MCF 10A (cell line): Measurements from ENCODE around the gene MCUR1. TPM values are rescaled to one million over a fixed set of nuclear protein-coding genes. Genes with fewer than 3 reads are reported as not detected.

Experiments used
- BruUV-seq: library from RNA; stranded (reverse); fragments of 400-500 nt; replicated peaks from 2 replicates; lab custom pipeline; 2021; lab: Mats Ljungman, UMichigan
- CTCF ChIA-PET: fragments of 300-600 bp; sonication (Branson Sonifier 250); formaldehyde crosslinking; extraction: SDS; loops from one replicate; lab custom pipeline; 2021; ENCODE audit warnings: antibody characterized with exemption, inconsistent platforms; lab: Yijun Ruan, JAX
- POLR2A ChIA-PET: fragments of 300-600, 350-650 bp; sonication (Branson Sonifier 250); formaldehyde crosslinking; extraction: SDS; loops from one replicate; lab custom pipeline; 2020; ENCODE audit warnings: antibody characterized with exemption, inconsistent platforms; lab: Yijun Ruan, JAX
- DNase-seq: peaks from one replicate; pipeline ENCODE4 v3.0.0-alpha.2; 2018; ENCODE audit not compliant: unreplicated experiment
- H3K27ac Mint-ChIP-seq: one replicate; pipeline ENCODE4 v1.8.0; 2022; ENCODE audit warnings: mild to moderate bottlenecking, low read depth, mixed read lengths; ENCODE audit not compliant: unreplicated experiment
- H3K27me3 Mint-ChIP-seq: one replicate; pipeline ENCODE4 v1.8.0; 2022; ENCODE audit warnings: mixed read lengths; ENCODE audit not compliant: insufficient read depth, unreplicated experiment
- H3K36me3 Mint-ChIP-seq: one replicate; pipeline ENCODE4 v1.8.0; 2022; ENCODE audit warnings: mild to moderate bottlenecking, moderate library complexity, mixed read lengths; ENCODE audit not compliant: insufficient read depth, unreplicated experiment
- H3K4me1 Mint-ChIP-seq: one replicate; pipeline ENCODE4 v1.8.0; 2022; ENCODE audit warnings: mixed read lengths; ENCODE audit not compliant: insufficient read depth, unreplicated experiment
- H3K4me3 Mint-ChIP-seq: one replicate; pipeline ENCODE4 v1.8.0; 2022; ENCODE audit warnings: mild to moderate bottlenecking, moderate library complexity, mixed read lengths; ENCODE audit not compliant: unreplicated experiment
- H3K9me3 Mint-ChIP-seq: one replicate; pipeline ENCODE4 v1.8.0; 2022; ENCODE audit warnings: mixed read lengths; ENCODE audit not compliant: unreplicated experiment
- CTCF ChIP-seq: fragments of 200-600 bp; IDR thresholded peaks from one replicate; pipeline ENCODE4 v1.8.0; 2022; ENCODE audit warnings: antibody characterized with exemption, mild to moderate bottlenecking; ENCODE audit not compliant: unreplicated experiment
- intact Hi-C: fragments of 100-400 bp; cut with micrococcal nuclease; formaldehyde crosslinking; loops from 2 replicates; pipeline ENCODE4 v1.14.1; 2022
- total RNA-seq: library from RNA; stranded (reverse); gene quantifications from 2 replicates; pipeline ENCODE4 v1.2.3, GENCODE V29; 2022

The MCUR1 gene
- total RNA-seq, 1 experiment from 2014 or later, result 30.4 TPM

DNA sequence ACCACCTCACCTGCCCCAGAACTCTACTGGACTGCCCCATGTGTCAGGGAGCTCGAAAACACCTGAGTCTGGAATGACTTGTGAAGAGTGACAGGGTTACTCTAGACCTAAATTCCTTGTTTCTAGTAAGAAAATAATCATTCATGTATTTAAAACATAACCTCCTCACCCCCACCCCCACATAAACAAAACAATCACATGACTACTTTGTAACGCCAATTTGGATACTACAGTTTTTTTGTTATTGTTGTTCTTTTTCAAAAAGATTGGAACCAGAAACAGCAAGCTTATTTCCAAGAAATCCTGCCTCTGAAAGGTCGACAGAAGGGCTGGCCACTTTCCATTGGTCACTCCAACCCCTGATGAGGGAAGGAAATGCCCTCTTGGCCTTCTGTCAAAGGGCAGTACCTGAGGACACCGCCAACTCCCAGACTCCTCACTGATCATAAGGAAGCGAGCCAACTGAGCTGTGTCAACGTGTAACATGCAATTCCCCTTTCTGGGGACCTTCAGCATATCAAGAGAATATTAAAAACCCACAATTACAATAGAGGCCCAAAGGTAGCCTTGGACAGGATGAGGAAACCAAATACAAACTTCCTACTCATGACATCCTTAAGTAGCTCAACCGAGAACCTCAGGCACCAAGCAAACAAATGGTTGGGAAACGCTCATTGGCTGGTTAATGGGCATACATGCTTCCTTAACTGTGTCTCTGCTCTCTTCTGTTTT, 2.6 kb downstream of the MCUR1 start:
- no peaks in the 10 kb centered on the region for H3K27me3 Mint-ChIP-seq
- no peaks in the 10 kb centered on the region for H3K9me3 Mint-ChIP-seq
- TF ChIP-seq CTCF, result no peak
- no peak for DNase-seq
- H3K4me3 Mint-ChIP-seq, result no peak overlapping the region
- H3K36me3 Mint-ChIP-seq, result peaks cover 5% of the 10 kb centered on the region
- ChIA-PET CTCF (interaction anchor here (0.6 to 1.5 kb wide), 11 partner anchors 10 to 261 kb away, joined by 3 to 7 read pairs (median 3); partner anchors contain the start of gene SIRT5), POLR2A (interaction anchor here (0.8 to 3.1 kb wide), 6 partner anchors 78 to 363 kb away, joined by 3 to 18 read pairs (median 4); partner anchors contain the start of gene RANBP9)
- H3K27ac Mint-ChIP-seq, result peak overlapping the region; percentile 66
- intact Hi-C loops, result no loop called here
- BruUV-seq, result no TSS peak
- H3K4me1 Mint-ChIP-seq, result peaks cover 35% of the 10 kb centered on the region

DNA sequence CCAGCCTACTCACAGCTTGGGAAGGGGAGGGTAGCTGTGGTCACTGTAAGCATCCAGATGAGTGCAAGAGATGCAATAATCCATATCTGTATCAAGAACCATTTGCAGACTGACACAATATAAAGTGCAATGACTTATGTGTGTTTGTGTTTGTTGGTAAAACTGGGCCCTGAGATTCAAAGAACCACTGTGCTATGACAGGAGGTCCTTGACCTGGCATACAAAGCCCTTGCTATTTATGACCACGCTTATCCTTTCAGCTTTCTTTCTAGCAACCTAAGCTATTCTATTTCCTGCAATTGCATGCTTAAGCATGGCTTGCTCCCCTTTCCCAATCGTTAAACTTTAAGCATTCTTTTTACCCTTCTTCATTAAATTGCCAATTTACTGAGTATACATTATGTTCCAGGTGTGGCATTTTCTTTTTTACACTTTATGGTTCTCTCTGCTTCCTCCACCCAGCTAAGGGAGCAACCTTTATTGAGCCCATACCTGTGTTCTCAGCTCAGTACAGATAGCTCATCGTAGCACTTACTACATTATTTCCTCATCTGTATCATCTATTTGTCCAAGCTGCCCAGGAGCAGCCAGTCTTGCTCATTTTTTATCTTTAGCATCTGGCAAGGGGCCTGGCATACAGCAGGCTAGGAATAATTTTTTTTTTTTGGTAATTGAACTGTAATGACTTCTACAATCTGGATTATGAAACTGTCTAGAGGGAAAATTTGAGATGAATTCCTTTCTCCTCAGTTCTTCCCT, 3.5 kb downstream of the MCUR1 start:
- BruUV-seq, result no TSS peak
- Mint-ChIP-seq H3K4me1 (peaks cover 35% of the 10 kb centered on the region), H3K36me3 (peaks cover 11% of the 10 kb centered on the region), H3K9me3 (no peaks in the 10 kb centered on the region), H3K27me3 (no peaks in the 10 kb centered on the region), H3K4me3 (no peak overlapping the region), H3K27ac (peak overlapping the region; percentile 66)
- no peak for DNase-seq
- no peak for TF ChIP-seq CTCF
- CTCF ChIA-PET, result interaction anchor here (0.6 to 1.5 kb wide), 10 partner anchors 11 to 282 kb away, joined by 3 to 7 read pairs (median 3); no protein-coding TSS in a partner anchor
- intact Hi-C loops, result no loop called here
- POLR2A ChIA-PET, result interaction anchor here (0.7 to 3.1 kb wide), 6 partner anchors 77 to 339 kb away, joined by 3 to 18 read pairs (median 4); partner anchors contain the start of genes NOL7 and RANBP9

DNA sequence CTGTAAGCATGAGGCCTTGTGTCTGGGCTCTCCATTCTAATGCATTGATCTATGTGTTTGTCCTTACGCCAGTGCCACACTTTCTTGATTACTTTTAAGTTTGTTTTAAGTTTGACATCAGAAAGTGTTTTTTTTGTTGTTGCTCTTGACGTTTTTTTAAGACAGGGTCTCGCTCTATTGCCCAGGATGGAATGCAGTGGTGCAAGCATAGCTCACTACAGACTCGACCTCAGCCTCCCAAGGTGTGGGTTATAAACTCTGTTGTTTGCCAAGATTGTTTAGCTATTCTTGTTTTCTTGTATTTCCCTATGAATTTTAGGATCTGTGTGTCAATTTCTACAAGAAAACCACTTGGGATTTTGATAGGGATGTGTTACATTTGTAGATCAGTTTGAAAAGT, 5.6 kb downstream of the MCUR1 start:
- no peak for DNase-seq
- ChIA-PET POLR2A (interaction anchor here (0.7 to 0.8 kb wide), 2 partner anchors 45 to 254 kb away, joined by 4 to 5 read pairs; no protein-coding TSS in a partner anchor), CTCF (interaction anchor here (0.6 to 2.3 kb wide), 5 partner anchors 13 to 258 kb away, joined by 3 to 8 read pairs (median 4); no protein-coding TSS in a partner anchor)
- Mint-ChIP-seq H3K27ac (no peak overlapping the region), H3K4me3 (no peak overlapping the region), H3K4me1 (peaks cover 27% of the 10 kb centered on the region), H3K36me3 (peaks cover 32% of the 10 kb centered on the region), H3K27me3 (no peaks in the 10 kb centered on the region), H3K9me3 (no peaks in the 10 kb centered on the region)
- no peak for TF ChIP-seq CTCF
- intact Hi-C loops, result no loop called here
- no TSS peak for BruUV-seq

- CTCF ChIA-PET, result interaction anchor here (1.7 to 2.3 kb wide), 2 partner anchors 12 to 259 kb away, joined by 7 to 8 read pairs; no protein-coding TSS in a partner anchor
- no TSS peak for BruUV-seq
- H3K4me3 Mint-ChIP-seq, result no peak overlapping the region
- no peaks in the 10 kb centered on the region for H3K9me3 Mint-ChIP-seq
- POLR2A ChIA-PET, result no interaction called here
- peaks cover 43% of the 10 kb centered on the region for H3K36me3 Mint-ChIP-seq
- DNase-seq, result no peak
- intact Hi-C loops, result no loop called here
- TF ChIP-seq CTCF, result no peak
- H3K4me1 Mint-ChIP-seq, result peaks cover 22% of the 10 kb centered on the region
- no peaks in the 10 kb centered on the region for H3K27me3 Mint-ChIP-seq
- H3K27ac Mint-ChIP-seq, result no peak overlapping the region
Observed at GRCh38 chr6:13807696-13808095, 6.7 kb downstream of the MCUR1 start.
